ENCODE measurements around the gene KRT14. TPM values are rescaled to one million over a fixed set of nuclear protein-coding genes. Genes with fewer than 3 reads are reported as not detected.
"Not testable (repeated sequence)": the region's sequence is repeated elsewhere in the genome, so short reads cannot be mapped to it uniquely, and the experiment has no call there.

KRT14 gene
- total RNA-seq, 1 experiment from 2014 or later = not detected

GRCh38 chr17:41613277-41614082, 26.8 kb upstream of the KRT14 start:
- in situ Hi-C loops (cut with HindIII; ENCODE audit: low pct_unique_long_range_greater_than_20kb, low sequenced_read_pairs) = no loop called here
- intact Hi-C loops (cut with micrococcal nuclease; ENCODE audit: unreplicated experiment) = no loop called here
- H3K9me3 ChIP-seq (ENCODE audit: control insufficient read depth, insufficient read depth, low read depth, low read length) = no peaks in the 10 kb centered on the region
- peaks cover 8% of the 10 kb centered on the region for H3K4me1 ChIP-seq (ENCODE audit: control insufficient read depth, insufficient read depth, low read length)
- ChIA-PET CTCF (no interaction called here), POLR2A (no interaction called here)
- no peak overlapping the region for H3K27ac ChIP-seq (ENCODE audit: low read length)
- no peak overlapping the region for H3K4me3 ChIP-seq (ENCODE audit: low read depth in 2 of 2, low read length in 2 of 2)
- H3K27me3 ChIP-seq (ENCODE audit: control insufficient read depth, insufficient read depth, low read length) = no peaks in the 10 kb centered on the region
- DNase-seq (ENCODE audit: low read depth, low spot score) = no peak
- TF ChIP-seq CTCF (IDR thresholded peaks at IDR 0.05) = no peak
- no peak for TF ChIP-seq TCF7L2 (IDR thresholded peaks at IDR 0.05; ENCODE audit: low read depth, low read length)
- no peaks in the 10 kb centered on the region for H3K36me3 ChIP-seq (ENCODE audit: control insufficient read depth, insufficient read depth, low read length)
- BruUV-seq (replicated peaks) = no TSS peak
- ATAC-seq = no peak; the same call in 1 of the 2 replicates

- ATAC-seq = peak; percentile 73
- intact Hi-C loops (cut with micrococcal nuclease; ENCODE audit: unreplicated experiment); H3K9me3 ChIP-seq (ENCODE audit: control insufficient read depth, insufficient read depth, low read depth, low read length); H3K36me3 ChIP-seq (ENCODE audit: control insufficient read depth, insufficient read depth, low read length); H3K27me3 ChIP-seq (ENCODE audit: control insufficient read depth, insufficient read depth, low read length); H3K27ac ChIP-seq (ENCODE audit: low read length); in situ Hi-C loops (cut with HindIII; ENCODE audit: low pct_unique_long_range_greater_than_20kb, low sequenced_read_pairs); DNase-seq (ENCODE audit: low read depth, low spot score); POLR2A ChIA-PET; H3K4me1 ChIP-seq (ENCODE audit: control insufficient read depth, insufficient read depth, low read length); H3K4me3 ChIP-seq (ENCODE audit: low read depth in 2 of 2, low read length in 2 of 2); BruUV-seq (replicated peaks): not testable (repeated sequence)
- CTCF ChIA-PET = interaction anchor here (0.8 kb wide), 1 partner anchor 64 kb away, joined by 3 read pairs; no protein-coding TSS in a partner anchor
These were observed 25.9 kb upstream of the KRT14 start, which contains the start of gene KRT16 for GRCh38 chr17:41612376-41613160. Gene KRT16 (minus strand): TSS chr17:41612767. CDS start chr17:41612688, 79 bp downstream.

GRCh38 chr17:41610965-41611640, 24.4 kb upstream of the KRT14 start:
- no peak overlapping the region for H3K4me3 ChIP-seq (ENCODE audit: low read depth in 2 of 2, low read length in 2 of 2)
- intact Hi-C loops (cut with micrococcal nuclease; ENCODE audit: unreplicated experiment) (no loop called here), in situ Hi-C loops (cut with HindIII; ENCODE audit: low pct_unique_long_range_greater_than_20kb, low sequenced_read_pairs) (no loop called here)
- H3K4me1 ChIP-seq (ENCODE audit: control insufficient read depth, insufficient read depth, low read length) = peaks cover 8% of the 10 kb centered on the region
- no peak for TF ChIP-seq SIN3A (IDR thresholded peaks at IDR 0.05; ENCODE audit: borderline replicate concordance, insufficient read depth, low read depth, low read length)
- TF ChIP-seq POLR2AphosphoS5 (IDR thresholded peaks at IDR 0.05; ENCODE audit: low read depth, low read length) = no peak
- no peak for TF ChIP-seq TCF7L2 (IDR thresholded peaks at IDR 0.05; ENCODE audit: low read depth, low read length)
- no peak for TF ChIP-seq CTCF (IDR thresholded peaks at IDR 0.05)
- no peak for TF ChIP-seq REST (IDR thresholded peaks at IDR 0.05; ENCODE audit: insufficient read depth in 1 of 2, low read depth in 2 of 2, low read length in 1 of 2)
- ChIA-PET POLR2A (interaction anchor here (0.5 kb wide), 1 partner anchor 78 kb away, joined by 3 read pairs; the partner anchor contains the start of gene EIF1), CTCF (interaction anchor here (1.1 to 2.6 kb wide), 2 partner anchors 38 to 51 kb away, joined by 5 to 8 read pairs; no protein-coding TSS in a partner anchor)
- no peak overlapping the region for H3K27ac ChIP-seq (ENCODE audit: low read length)
- ATAC-seq = no peak
- H3K36me3 ChIP-seq (ENCODE audit: control insufficient read depth, insufficient read depth, low read length) = no peaks in the 10 kb centered on the region
- BruUV-seq (replicated peaks) = no TSS peak
- DNase-seq (ENCODE audit: low read depth, low spot score) = no peak
- H3K9me3 ChIP-seq (ENCODE audit: control insufficient read depth, insufficient read depth, low read depth, low read length) = no peaks in the 10 kb centered on the region; the same call in 1 of the 2 replicates
- H3K27me3 ChIP-seq (ENCODE audit: control insufficient read depth, insufficient read depth, low read length) = no peaks in the 10 kb centered on the region

GRCh38 chr17:41610061-41610517, 23.4 kb upstream of the KRT14 start:
- in situ Hi-C loops (cut with HindIII; ENCODE audit: low pct_unique_long_range_greater_than_20kb, low sequenced_read_pairs) = not testable (repeated sequence)

More at GRCh38 chr17:41610061-41610517, 23.4 kb upstream of the KRT14 start:
- POLR2A ChIA-PET; DNase-seq (ENCODE audit: low read depth, low spot score); H3K4me3 ChIP-seq (ENCODE audit: low read depth in 2 of 2, low read length in 2 of 2); H3K27ac ChIP-seq (ENCODE audit: low read length); H3K9me3 ChIP-seq (ENCODE audit: control insufficient read depth, insufficient read depth, low read depth, low read length); BruUV-seq (replicated peaks); H3K36me3 ChIP-seq (ENCODE audit: control insufficient read depth, insufficient read depth, low read length); intact Hi-C loops (cut with micrococcal nuclease; ENCODE audit: unreplicated experiment); H3K4me1 ChIP-seq (ENCODE audit: control insufficient read depth, insufficient read depth, low read length); H3K27me3 ChIP-seq (ENCODE audit: control insufficient read depth, insufficient read depth, low read length): not testable (repeated sequence)
- ATAC-seq = peak; percentile 46
- CTCF ChIA-PET = interaction anchor here (0.6 to 2.6 kb wide), 5 partner anchors 39 to 1109 kb away, joined by 3 to 8 read pairs (median 5); no protein-coding TSS in a partner anchor

All from Panc1 (cell line).